ENCODE results near the gene KCNH3.

The KCNH3 gene

DNA sequence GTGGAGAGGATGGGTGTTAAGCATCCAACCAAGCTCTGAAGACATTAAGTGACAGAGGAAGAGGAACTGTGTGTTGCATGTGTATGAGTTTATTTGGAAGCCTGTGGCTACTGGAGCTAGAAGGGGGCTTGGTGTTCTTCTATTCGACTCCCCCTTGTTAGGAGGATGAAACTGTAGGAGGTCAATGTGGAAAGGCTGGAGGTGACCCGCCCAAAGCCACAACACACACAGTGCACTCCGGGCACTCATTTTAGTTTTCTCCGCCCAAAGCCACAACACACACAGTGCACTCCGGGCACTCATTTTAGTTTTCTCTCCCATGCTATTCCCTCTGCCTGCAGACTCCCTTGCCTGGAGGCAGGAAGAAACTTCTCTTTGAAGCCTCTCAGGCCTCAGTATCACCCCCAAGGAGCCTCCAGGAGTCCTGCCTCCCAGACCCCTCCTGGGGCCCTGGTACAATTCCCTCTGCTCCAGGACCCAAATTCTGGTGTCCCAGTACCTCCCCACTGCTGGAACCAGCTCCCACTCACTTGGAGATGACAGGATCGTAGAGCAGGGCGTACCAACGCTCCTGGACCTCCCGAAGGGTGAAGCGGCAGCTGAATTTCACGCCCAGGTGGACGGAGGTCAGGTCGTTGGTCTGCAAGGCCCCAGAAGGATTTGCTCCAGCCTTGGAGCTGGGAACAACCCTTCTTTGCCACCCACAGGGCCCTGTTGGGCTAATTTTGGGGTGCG is 25.3 kb downstream of the KCNH3 start:
- no peak for DNase-seq

DNA sequence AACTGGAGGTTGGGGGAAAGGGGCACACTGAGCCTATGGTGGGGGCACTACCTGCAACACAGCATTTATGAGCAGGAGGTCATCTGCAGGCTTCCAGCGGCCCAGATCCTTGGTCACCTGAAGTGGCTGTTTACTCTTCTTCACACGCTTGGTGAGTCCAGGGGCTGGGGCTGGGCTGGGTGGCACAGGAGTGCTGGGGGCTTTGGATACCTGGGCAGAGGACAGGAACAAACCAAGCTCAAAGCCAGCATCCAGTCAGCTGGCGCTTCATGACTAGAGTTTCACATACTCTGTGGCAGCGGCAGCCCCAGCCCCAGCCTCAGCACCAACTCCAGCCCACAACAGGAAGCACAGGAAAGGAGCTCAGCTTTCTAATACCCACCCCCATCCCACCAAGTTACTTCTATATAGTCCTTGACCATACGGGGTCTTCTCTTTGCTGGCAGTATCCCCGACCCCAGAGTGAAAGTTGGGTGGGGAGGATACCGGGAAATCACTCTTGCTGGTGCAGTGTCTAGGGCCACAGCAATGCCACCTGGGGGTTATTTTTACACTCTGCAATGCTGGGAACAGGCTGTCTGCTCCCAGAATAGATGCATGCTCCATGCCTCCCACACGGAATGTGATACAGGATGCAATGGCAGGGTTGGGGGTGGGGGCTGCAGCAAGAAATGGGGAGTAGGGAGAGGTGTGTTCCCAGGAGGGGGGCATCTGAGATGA is 26.0 kb downstream of the KCNH3 start:
- no peak for DNase-seq

DNA sequence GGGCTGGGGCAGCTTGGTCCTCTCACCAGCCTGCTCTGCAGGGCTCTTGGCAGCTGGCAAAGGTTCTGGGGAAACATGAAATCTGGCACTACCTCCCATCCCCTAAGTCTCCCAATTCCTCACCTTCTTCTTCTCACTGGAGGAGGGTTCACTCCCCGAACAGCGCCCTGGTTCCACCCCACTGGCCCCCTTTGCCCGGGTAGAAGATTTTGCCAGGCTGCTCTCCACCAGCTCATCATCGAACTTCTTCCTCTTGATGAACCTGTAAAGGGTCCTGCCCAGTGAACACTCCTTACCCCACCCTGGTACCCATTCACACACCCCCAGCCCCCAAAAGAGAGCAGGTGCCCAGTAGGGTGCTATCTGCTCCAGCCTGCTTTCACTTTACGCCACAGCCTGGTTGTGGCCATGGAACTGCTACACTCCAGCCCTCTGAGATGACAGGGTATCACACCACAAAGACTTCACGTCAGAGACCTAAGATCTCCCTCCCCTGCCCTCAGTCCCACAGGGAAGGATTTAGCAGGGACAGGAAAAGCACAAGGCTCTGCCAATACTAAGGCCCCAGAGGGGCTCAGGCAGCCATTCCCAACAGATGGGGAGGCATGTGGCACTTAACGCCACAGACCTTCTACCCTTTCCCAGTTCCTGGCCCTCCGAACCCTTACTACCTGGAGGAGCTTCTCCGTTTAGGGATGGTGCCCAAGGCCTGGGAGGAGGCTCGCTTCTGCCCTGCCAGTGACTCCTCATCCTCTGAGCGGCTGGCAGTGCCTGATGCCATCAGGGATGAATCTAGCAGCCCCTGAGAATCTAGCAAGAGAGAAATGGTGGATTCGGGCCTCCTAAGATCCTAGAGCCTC is 26.8 kb downstream of the KCNH3 start:
- no peak for DNase-seq

DNA sequence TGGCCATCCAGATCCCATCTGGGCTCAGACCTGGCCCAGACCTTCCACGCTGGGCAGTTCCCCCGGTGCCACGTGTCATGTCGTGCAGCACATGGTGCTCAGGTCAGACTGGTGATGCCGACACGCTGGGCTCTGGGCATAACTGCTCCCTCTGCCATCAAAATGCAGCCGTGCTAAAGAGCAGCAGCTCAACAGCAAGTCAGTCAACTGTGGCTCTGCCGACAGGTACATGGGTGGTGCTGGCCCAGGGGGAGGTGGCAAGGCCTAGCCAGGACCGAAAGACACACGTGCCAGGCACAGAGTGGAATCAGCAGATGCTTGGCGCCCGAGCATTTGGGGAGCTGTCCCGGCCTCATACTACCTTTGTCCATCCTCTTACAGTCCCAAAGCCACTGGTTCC is 27.5 kb downstream of the KCNH3 start:
- no peak for DNase-seq

DNA sequence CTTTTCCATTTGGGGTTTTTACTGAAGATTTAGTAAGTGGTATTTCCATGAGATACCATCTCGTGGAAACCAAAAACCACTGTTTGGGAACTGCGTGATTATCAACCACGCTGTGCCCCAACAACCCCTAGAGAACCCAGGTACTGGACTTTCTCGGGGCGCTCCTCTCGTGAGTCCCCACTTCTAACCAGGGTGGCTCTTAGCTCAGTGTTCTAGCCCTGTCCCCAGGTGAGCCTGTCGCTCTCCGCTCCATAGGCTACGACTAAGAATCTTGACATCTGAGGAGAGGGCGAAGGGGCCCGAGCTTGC is 28.4 kb downstream of the KCNH3 start:
- DNase-seq = no peak

DNA sequence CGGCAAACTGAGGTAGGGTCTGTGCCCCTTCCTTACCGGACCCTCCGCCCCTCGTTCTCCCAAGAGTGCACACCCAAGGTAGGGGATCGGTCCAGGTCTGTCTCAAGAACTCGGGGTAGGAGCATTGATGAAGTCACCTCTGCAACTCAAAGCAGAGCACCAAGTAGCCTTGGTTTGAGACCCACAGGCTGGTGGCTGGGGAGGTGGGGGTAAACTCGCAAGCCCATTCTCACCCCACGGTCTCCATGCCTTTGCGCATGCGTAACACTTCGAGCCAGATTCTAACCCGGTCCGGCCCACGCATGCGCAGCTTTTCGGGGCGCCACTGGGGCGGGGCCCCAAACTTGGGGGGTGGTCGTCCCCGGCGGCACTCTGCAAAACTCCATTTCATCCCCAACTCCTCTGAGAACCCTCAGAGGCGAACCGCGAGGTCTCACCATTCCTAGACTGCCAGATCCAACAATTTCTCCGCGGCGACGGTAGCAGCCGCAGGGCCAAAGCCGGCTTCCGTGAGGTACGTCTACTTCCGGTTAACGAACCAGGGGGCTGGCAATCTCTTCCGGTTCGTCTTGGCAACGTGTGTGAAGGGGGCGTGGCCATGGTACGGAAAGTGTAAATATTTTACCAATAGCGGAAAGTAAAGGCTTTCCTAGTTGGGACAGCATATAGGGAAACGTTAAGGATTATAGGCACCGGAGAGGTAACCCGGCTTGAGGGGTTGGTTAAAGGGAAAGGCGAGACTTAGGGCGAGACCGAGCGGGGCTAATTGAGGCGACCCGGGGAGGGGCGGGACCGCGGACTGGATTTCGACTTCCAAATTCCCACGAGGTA is 29.0 kb downstream of the KCNH3 start, which contains the start of gene MCRS1:
MCRS1 (minus strand) TSS at position 532 of the 831 bp plus-strand sequence. CDS start 1,411 bp downstream, outside the sequence.
- DNase-seq = peak; percentile 91

DNA sequence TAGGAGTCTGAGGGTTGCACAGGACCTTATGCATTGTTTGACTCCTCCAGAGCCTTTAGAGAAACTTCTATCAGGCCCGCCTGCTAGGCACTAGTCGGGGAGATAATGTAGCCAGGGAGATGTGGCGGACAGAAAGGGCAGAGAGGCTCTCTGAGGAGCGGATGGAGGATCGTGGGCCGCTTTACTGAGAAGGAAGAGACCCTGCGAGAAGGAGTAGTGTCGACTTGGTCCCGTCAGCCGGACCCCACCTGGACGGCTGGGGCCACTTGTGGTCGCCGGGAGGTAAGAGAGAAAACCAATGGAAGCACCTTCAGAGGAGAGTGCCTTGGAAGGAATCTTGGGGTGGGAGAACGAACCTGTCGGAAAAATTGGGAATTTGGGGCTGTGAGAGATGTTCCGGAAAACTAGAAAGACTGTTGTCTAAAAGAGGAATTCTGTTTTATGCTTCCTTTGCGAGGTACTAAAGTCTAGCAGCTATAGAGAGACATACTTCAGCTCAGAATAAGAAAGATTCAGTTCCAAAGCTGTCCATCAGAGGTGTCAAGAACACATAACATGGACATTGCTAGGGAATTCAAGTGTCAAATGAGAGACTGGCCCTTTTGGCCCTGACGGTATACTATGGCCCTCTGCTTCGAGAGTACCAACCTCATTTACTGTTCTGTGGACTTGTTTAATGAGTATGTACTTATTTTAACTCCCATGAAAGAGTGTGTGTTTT is 29.8 kb downstream of the KCNH3 start:
- DNase-seq = peak; percentile 10

DNA sequence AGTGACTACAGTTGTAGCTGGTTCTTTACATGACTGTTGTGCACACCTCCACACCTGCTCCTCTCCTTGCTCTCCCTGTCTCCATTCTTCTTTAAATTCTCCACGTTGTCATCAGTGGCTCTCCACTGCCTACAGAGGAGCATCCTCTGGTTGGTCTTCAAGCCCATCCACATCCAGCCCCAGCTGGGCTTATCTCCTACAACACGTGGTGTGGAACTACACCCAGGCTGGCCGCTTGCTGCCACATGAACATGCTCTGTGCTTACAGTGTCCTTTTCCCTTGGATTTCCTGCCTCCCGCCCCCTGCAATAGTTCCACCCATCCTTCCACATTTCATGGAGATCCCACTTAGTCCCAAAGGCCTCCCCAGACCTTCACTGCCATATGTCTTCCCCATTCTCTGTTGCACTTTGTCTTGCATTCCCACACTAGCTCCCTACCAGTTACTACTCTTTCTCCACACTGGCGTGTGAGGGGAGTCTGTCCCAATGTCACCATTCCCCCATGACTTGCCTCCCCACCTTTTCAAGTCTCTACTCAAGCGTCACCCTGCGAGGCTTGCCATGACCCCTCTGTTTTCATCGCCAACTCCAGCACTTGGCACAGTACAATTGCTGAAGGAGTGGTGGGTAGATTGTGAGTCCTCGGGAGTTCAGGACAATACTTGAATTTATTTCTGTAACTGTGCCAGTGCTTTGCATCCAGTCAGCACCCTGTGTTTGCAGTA is 38.9 kb downstream of the KCNH3 start:
- no peak for DNase-seq

DNA sequence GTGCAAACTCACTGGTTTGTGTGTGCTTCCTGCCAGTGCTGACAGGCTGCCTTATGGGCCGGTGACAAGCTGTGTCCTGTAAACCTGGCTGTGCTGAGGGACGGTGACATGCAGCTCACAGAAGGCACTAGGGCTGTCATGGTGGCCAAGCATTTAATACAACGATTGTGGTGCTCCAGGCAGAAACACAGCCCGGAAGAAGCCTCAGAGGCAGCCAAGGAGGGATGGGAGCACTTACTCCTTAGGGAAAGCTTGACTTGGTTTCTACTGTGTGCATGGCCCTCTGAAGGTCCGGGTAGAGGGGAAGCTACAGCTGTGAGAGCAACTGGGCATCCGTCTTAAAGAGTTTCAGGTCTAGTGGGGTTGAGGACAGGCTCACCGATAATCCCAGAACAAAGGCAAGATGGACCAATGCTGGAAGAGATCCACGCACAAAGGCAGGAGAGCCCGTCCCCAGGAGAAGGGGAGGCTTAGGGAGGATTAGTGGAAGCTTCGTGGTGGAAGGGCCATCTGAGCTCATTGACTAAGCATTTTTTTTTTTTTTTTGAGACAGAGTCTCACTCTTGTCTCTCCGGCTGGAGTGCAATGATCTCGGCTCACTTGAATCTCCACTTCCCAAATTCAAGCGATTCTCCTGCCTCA is 39.8 kb downstream of the KCNH3 start:
- DNase-seq = no peak

DNA sequence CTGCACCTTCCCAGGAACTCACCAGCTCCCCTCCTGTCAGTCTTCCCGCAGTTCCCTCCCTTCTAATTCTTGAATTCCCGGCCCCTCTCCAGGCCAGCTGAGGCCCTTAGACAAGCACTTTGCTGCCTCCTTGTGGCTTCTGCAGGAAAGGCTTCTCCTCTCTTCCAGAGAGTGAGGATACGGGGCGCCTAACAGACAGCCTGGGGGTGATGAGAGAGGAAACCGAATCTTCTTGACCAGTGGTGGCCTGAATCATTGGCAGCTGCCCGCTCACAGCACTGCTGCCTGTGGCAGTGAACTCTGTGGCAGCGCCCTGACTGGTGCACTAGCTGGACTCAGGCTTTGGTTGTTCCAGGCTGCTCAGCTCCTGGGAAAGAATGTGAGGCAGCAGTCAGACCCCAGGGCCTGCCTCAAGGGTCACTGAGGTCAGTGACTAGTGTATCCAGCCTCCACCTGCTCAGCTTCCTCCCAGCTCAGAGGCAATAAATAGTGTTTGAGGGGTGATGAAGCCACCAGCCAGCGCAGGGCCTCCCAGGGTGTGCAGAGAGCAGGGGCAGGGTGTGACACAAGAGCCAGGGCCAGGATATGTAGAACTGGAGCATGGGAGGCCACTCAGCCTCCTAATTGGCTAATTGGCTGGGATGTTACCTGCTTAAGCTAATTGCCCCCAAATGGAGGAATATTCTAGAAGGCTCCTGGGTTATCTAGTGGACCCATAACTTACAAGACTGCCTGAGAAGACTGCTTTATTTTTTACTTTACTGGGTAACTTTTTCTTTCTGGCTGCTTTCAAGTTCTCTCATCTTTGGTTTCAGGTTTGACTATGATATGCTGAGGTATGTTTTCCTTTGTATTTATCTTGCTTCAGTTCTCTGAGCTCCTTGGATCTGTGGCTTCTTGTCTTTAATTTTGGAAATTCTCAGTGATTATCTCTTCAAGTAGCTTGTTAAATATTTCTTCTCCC is 42.0 kb downstream of the KCNH3 start:
- peak; percentile 60 for DNase-seq

DNA sequence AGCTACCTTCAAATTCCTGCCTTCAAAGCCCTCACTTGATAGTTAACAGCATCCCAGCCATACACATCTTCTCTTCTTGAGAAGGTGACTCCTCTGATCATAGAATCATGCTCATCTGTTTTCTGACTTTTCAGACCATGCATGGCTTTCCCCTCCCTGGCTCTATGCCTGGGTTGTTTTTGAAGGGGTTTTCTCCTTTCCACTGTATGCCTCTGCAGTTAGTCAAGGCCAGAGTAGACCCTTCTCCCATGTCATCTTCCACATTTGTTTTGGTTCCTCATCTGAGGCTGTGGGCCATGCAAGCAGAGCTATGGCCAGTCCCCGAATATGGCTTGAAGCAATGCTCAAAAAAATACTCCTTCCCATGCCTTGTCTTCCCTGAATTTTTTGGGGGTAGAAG is 43.4 kb downstream of the KCNH3 start:
- DNase-seq = no peak

DNA sequence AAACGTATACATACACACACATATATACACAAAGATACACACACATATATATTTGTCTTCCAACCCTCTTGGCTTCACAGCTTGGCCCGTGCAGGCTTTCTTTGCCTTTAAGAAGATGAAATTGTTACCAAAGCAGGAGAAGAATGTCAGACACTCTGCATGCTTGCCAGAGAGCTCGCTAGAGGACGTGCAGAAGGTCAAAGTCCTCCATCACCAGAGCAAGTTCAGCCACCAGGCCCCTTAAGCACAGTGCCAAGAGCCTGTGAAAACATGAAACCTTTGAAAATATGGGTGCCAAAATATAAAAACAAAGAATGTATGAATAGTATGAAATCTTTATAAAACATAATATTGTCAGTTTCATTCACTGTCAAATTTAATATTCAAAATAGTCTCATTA is 44.0 kb downstream of the KCNH3 start:
- DNase-seq = no peak

DNA sequence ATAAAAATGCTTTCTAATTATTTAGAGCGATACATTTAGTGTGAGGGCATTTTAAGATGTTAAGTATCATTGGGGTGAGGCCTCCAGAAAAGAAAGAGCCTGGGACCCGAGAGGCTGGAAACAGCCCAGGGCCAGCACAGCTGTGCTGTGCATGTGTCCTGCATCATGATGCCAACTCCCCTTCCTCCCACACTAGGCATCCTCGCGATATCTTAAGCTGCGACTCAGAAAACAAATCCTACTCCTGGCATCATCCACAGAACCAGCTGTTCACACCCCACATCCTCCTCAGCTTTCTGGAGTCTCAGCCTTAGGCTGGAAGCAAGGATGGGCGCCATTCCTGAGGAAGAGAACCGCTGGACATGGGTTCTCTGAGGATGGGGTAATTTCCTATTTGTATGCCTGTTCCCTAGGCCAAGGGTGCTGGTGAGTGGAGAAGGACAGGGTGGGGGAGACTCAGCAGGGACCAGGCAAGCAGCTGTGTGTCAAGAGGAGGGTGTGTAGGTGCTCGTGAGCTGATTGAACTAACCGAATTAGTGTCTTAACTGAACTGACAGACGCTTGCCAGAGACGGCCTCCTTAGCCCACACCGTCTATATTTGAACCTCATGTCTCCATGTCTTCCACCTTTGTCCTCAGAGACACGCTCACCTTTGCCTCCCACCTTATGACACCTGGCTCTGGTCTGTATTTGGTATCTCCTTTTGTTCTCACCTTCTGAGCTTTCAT is 44.7 kb downstream of the KCNH3 start:
- DNase-seq = no peak

DNA sequence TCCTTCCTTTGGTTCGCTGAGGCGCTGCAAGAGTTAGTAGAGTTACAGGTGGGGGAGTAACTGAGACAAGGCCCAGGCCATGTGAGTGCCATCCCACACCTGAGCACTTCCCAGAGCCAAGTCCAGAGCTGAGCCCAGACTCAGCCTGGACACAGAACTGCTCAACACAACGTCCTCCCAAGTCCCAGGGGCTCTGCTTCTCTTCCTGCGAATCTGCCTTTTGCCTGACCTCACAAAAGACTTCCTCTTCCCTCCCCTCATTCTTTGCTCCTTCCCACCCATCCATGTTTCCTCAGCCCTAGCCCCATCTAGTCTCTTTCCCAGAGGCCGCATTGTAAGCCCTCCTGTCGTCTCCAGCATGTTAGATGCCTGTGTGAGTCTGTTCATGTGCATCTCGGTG is 45.8 kb downstream of the KCNH3 start:
- DNase-seq = no peak

DNA sequence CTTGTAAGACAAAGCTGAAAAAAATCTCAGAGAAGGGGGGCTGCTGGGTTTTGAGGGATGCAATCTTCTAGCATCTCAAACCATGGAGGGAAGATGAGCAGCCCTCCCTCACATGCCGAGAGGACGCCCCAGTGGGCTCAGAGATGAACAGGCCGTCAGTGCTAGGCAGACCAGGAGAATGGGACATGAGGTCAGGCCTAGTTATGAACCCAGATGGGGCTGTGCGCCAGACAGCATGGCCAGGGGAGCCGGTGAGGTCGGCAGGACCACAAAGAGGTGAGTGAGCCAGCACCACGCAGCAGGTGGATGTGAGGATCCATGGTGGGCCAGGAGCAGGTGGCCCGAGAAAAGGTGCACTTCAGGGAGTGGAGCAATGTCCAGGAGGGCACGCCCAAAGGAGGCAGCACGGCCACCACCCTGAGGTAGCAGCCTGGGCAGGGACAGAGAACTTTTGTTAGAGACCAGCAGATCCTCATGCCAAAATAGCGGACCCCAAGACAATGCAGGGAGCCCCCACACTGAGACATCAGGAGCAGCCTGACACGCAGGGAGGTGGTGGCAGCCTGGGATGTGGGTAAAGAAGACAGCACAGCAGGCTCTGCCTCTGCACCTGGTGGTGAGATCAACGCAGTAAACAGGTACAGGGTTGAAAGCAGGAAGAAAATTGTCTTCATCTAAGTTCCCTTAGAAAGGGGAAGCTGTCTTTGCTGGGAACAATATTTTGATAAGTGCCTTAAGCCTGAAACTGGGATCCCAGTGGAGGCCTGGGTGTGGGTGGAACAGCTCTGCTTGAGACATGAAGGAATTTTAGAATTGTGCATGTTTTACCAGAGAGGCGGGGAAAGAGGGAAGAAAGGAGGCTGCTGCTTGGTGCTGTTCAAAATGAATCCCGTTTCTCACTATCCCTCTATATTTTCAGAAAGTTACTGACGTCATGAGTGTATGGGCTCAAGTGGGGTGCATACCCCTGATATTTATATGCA is 46.9 kb downstream of the KCNH3 start:
- DNase-seq = no peak

DNA sequence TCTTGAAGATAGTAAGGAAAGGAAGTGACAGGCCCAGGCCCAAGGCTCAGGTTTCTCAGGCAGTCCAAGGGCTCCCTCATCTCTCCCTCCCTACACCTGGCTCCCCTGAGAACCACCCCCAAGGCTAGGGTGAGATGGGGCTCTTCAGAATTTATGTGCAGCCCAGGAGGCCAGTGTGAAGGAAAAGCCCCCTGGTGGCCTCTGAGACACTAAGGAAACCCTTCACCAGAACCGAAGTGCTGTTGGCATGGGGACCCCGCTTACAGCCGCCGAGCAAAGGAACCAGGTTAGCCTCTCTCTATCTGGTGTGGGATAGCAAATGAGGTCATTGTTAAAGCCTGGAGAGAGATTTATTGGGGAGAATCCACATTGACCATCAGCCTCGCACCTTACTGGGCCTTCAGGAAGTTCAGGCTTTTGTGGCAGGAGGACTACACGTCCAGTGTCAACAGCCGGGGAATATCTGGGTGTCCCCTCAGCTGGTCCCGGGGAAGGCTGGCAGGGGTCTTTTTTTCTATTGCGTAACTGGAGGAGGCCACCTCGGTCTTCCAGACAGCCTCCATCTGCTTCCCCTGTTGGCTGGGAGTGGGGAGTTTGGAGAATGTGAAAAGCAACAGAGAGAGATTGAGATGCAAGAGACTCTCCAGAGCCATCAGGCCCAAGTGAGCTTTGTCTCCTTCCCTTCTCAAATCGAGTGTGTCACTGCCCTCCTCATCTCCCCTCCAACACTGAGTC is 48.5 kb downstream of the KCNH3 start:
- DNase-seq = no peak

DNA sequence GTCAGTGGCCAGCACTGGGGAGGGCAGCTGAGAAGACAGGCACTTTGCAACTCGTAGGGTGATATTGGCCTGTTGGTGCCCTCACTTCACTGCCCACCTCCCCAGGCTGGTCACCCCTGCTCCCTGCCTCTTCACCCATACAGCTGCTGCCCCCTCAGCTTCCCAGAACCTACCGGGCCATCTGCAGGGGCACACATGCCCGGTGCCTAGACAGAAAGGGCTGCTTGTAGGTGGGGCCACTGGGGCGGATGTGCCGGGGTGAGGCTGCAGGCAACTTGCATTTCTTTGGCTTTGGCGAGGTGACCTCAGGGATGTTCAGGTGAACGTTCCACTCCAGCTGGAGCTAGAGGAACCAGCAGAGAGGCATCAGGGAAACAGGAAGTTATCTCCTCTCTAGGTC is 49.5 kb downstream of the KCNH3 start:
- no peak for DNase-seq

All from CD4-positive, alpha-beta T cell treated with Interleukin-12 subunit alpha and Interleukin-12 subunit beta, for 1 hour (primary cell).